Activated T-cell treated with anti-CD3 and anti-CD28 coated beads, Interleukin-2, amount 50 U/mL, for 72 hours (primary cell): Measurements from ENCODE around the gene MKKS. TPM values are rescaled to one million over a fixed set of nuclear protein-coding genes. Genes with fewer than 3 reads are reported as not detected.
"Not testable (repeated sequence)": the region's sequence is repeated elsewhere in the genome, so short reads cannot be mapped to it uniquely, and the experiment has no call there.

Source experiments
- ATAC-seq, 2 donors: fragments of 150-1000 bp; cut with Tn5 transposase; replicated peaks in 1 of 2; 2 replicates each; pipeline ENCODE4 v1.10.0; 2021; ENCODE audit warnings: moderate library complexity in 2 of 2, mild to moderate bottlenecking in 1 of 2
- DNase-seq, 2 donors: peaks; one replicate each; pipeline ENCODE4 v3.0.0; 2021 to 2022; ENCODE audit warnings: mixed read lengths in 1 of 2
- H3K27ac Mint-ChIP-seq: one replicate; pipeline ENCODE4 v1.8.0; 2022; ENCODE audit warnings: mild to moderate bottlenecking, moderate library complexity, mixed read lengths
- H3K27me3 Mint-ChIP-seq: one replicate; pipeline ENCODE4 v1.8.0; 2022; ENCODE audit warnings: low read depth, mixed read lengths
- H3K36me3 Mint-ChIP-seq, 2 donors: one replicate each; pipeline ENCODE4 v1.8.0; 2022; ENCODE audit warnings: mixed read lengths in 2 of 2, mild to moderate bottlenecking in 1 of 2; ENCODE audit not compliant: insufficient read depth in 2 of 2
- H3K4me1 Mint-ChIP-seq: one replicate; pipeline ENCODE4 v1.8.0; 2022; ENCODE audit warnings: low read depth, mixed read lengths
- H3K4me3 Mint-ChIP-seq, 2 donors: one replicate each; pipeline ENCODE4 v1.8.0; 2022; ENCODE audit warnings: mild to moderate bottlenecking in 2 of 2, mixed read lengths in 2 of 2, moderate library complexity in 2 of 2
- H3K9me3 Mint-ChIP-seq, 2 donors: one replicate each; pipeline ENCODE4 v1.8.0; 2022; ENCODE audit warnings: mixed read lengths in 2 of 2
- total RNA-seq, 2 donors: library from RNA; stranded (reverse); gene quantifications; one replicate each; pipeline ENCODE4 v1.2.3, GENCODE V29; 2022

The MKKS gene
- total RNA-seq, 2 donors from 2014 or later, result 7.7 to 9.0 TPM

- H3K9me3 Mint-ChIP-seq, result no peaks in the 10 kb centered on the region
- no peak overlapping the region for H3K4me3 Mint-ChIP-seq
- no peak overlapping the region for H3K27ac Mint-ChIP-seq
- peaks cover 17% of the 10 kb centered on the region for H3K4me1 Mint-ChIP-seq
- ATAC-seq (no peak), DNase-seq (no peak)
- peaks cover 0 to 3% of the 10 kb centered on the region in 2 donors for H3K36me3 Mint-ChIP-seq
- no peaks in the 10 kb centered on the region for H3K27me3 Mint-ChIP-seq
Measured at GRCh38 chr20:10423735-10424134, 10.3 kb downstream of the MKKS start.

- H3K36me3 Mint-ChIP-seq, result peaks cover 4 to 6% of the 10 kb centered on the region in 2 donors
- no peak for DNase-seq
- ATAC-seq, result peak; percentile 34 to 62
Measured at GRCh38 chr20:10419550-10420133, 14.4 kb downstream of the MKKS start.

GRCh38 chr20:10417218-10417617 is 16.8 kb downstream of the MKKS start:
- not testable (repeated sequence) for H3K27me3 Mint-ChIP-seq, DNase-seq, H3K4me3 Mint-ChIP-seq, H3K9me3 Mint-ChIP-seq, H3K36me3 Mint-ChIP-seq, ATAC-seq
- Mint-ChIP-seq H3K27ac (peak overlapping the region; percentile 96), H3K4me1 (peaks cover 16% of the 10 kb centered on the region)

More at GRCh38 chr20:10419550-10420133, 14.4 kb downstream of the MKKS start:
- peak overlapping the region; percentile 75 for H3K27ac Mint-ChIP-seq
- H3K4me1 Mint-ChIP-seq, result peaks cover 20% of the 10 kb centered on the region
- H3K27me3 Mint-ChIP-seq, result no peaks in the 10 kb centered on the region
- H3K4me3 Mint-ChIP-seq, result no peak overlapping the region
- no peaks in the 10 kb centered on the region for H3K9me3 Mint-ChIP-seq

GRCh38 chr20:10415013-10415650 is 18.9 kb downstream of the MKKS start:
- Mint-ChIP-seq H3K4me3 (no peak overlapping the region), H3K36me3 (peaks cover 3 to 4% of the 10 kb centered on the region in 2 donors), H3K27ac (no peak overlapping the region), H3K4me1 (peaks cover 11% of the 10 kb centered on the region), H3K27me3 (no peaks in the 10 kb centered on the region), H3K9me3 (no peaks in the 10 kb centered on the region)
- no peak for ATAC-seq
- no peak for DNase-seq

GRCh38 chr20:10412591-10413408 is 21.2 kb downstream of the MKKS start:
- no peak for ATAC-seq
- no peak for DNase-seq
- Mint-ChIP-seq H3K9me3 (no peaks in the 10 kb centered on the region), H3K4me3 (no peak overlapping the region), H3K36me3 (peaks cover 3 to 4% of the 10 kb centered on the region in 2 donors), H3K4me1 (no peaks in the 10 kb centered on the region), H3K27me3 (no peaks in the 10 kb centered on the region), H3K27ac (no peak overlapping the region)

GRCh38 chr20:10411673-10412072 is 22.3 kb downstream of the MKKS start:
- Mint-ChIP-seq H3K36me3 (no peaks in the 10 kb centered on the region), H3K4me1 (no peaks in the 10 kb centered on the region), H3K4me3 (no peak overlapping the region), H3K27me3 (no peaks in the 10 kb centered on the region), H3K9me3 (no peaks in the 10 kb centered on the region), H3K27ac (no peak overlapping the region)
- ATAC-seq (no peak), DNase-seq (no peak)

- Mint-ChIP-seq H3K4me1 (peaks cover 3% of the 10 kb centered on the region), H3K27me3 (no peaks in the 10 kb centered on the region), H3K4me3 (no peak overlapping the region), H3K36me3 (peaks cover 0 to 2% of the 10 kb centered on the region in 2 donors), H3K9me3 (no peaks in the 10 kb centered on the region), H3K27ac (no peak overlapping the region)
- DNase-seq (no peak), ATAC-seq (no peak)
Measured at GRCh38 chr20:10408108-10408813, 25.8 kb downstream of the MKKS start.

GRCh38 chr20:10404959-10405530 is 29.0 kb downstream of the MKKS start:
- DNase-seq (no peak), ATAC-seq (no peak)
- Mint-ChIP-seq H3K36me3 (peaks cover 0 to 2% of the 10 kb centered on the region in 2 donors), H3K27ac (no peak overlapping the region), H3K9me3 (no peaks in the 10 kb centered on the region), H3K27me3 (no peaks in the 10 kb centered on the region), H3K4me1 (peaks cover 9% of the 10 kb centered on the region), H3K4me3 (no peak overlapping the region)

- DNase-seq, result no peak
- Mint-ChIP-seq H3K27me3 (no peaks in the 10 kb centered on the region), H3K9me3 (no peaks in the 10 kb centered on the region), H3K27ac (peak overlapping the region; percentile 10), H3K36me3 (peaks cover 0 to 2% of the 10 kb centered on the region in 2 donors), H3K4me1 (peaks cover 9% of the 10 kb centered on the region), H3K4me3 (no peak overlapping the region)
- ATAC-seq, result no peak
Measured at GRCh38 chr20:10404023-10404628, 29.9 kb downstream of the MKKS start.

GRCh38 chr20:10402938-10403608 is 30.9 kb downstream of the MKKS start:
- Mint-ChIP-seq H3K4me3 (no peak overlapping the region), H3K36me3 (peaks cover 0 to 2% of the 10 kb centered on the region in 2 donors), H3K27ac (no peak overlapping the region), H3K27me3 (no peaks in the 10 kb centered on the region), H3K4me1 (peaks cover 9% of the 10 kb centered on the region), H3K9me3 (no peaks in the 10 kb centered on the region)
- DNase-seq (no peak), ATAC-seq (no peak)

- no peak for ATAC-seq
- peaks cover 9% of the 10 kb centered on the region for H3K4me1 Mint-ChIP-seq
- H3K36me3 Mint-ChIP-seq, result no peaks in the 10 kb centered on the region
- no peak for DNase-seq
- H3K9me3 Mint-ChIP-seq, result no peaks in the 10 kb centered on the region
- no peaks in the 10 kb centered on the region for H3K27me3 Mint-ChIP-seq
- no peak overlapping the region for H3K4me3 Mint-ChIP-seq
- H3K27ac Mint-ChIP-seq, result no peak overlapping the region
Measured at GRCh38 chr20:10398834-10399369, 35.1 kb downstream of the MKKS start.

GRCh38 chr20:10394752-10395151 is 39.3 kb downstream of the MKKS start:
- not testable (repeated sequence) for ATAC-seq, H3K27ac Mint-ChIP-seq

More at GRCh38 chr20:10394752-10395151, 39.3 kb downstream of the MKKS start:
- H3K36me3 Mint-ChIP-seq, DNase-seq, H3K9me3 Mint-ChIP-seq, H3K4me1 Mint-ChIP-seq, H3K27me3 Mint-ChIP-seq, H3K4me3 Mint-ChIP-seq: not testable (repeated sequence)
